Psoas muscle (tissue), 8 donors: ENCODE data around the gene CANX. TPM values are rescaled to one million over a fixed set of nuclear protein-coding genes. Genes with fewer than 3 reads are reported as not detected.
"Not testable (repeated sequence)": the region's sequence is repeated elsewhere in the genome, so short reads cannot be mapped to it uniquely, and the experiment has no call there.

ENCODE experiments used
- ATAC-seq, 4 donors: fragments of 200-7000 bp; cut with Tn5 transposase; one replicate each; pipeline ENCODE4 v1.9.1; 2020; ENCODE audit warnings: moderate library complexity in 3 of 4, mild to moderate bottlenecking in 2 of 4
- DNase-seq, 2 donors: peaks; one replicate each; pipeline ENCODE4 v3.0.0-alpha.2; 2020
- H3K27ac ChIP-seq: fragments of 200-600 bp; one replicate; pipeline ENCODE4 v1.8.0; 2022
- H3K27me3 ChIP-seq, 3 donors: fragments of 200-600 bp in 1 of 3; one replicate each; pipeline versions ENCODE4 v1.6.1 to v1.8.0; 2013 to 2022; ENCODE audit warnings: low read length in 2 of 3, mild to moderate bottlenecking in 2 of 3, moderate library complexity in 1 of 3; ENCODE audit not compliant: insufficient read depth in 3 of 3
- H3K36me3 ChIP-seq, 2 donors: fragments of 200-600 bp in 1 of 2; one replicate each; pipeline versions ENCODE4 v1.6.1 to v1.8.0; 2013 to 2022; ENCODE audit warnings: low read depth in 1 of 2, mild to moderate bottlenecking in 1 of 2, moderate library complexity in 1 of 2; ENCODE audit not compliant: insufficient read depth in 1 of 2
- H3K4me1 ChIP-seq: fragments of 200-600 bp; one replicate; pipeline ENCODE4 v1.8.0; 2022
- H3K4me3 ChIP-seq: fragments of 200-600 bp; one replicate; pipeline ENCODE4 v1.8.0; 2022; ENCODE audit warnings: mild to moderate bottlenecking
- H3K9me3 ChIP-seq: fragments of 200-600 bp; one replicate; pipeline ENCODE4 v1.8.0; 2022
- CTCF ChIP-seq: fragments of 200-600 bp; IDR thresholded peaks from one replicate; pipeline ENCODE4 v1.8.0; 2022; ENCODE audit warnings: antibody characterized with exemption
- WGBS, 3 donors: extraction: QIAGEN DNeasy Blood & Tissue Kit; methylation state at CpG; one replicate each; pipeline versions ENCODE4 v1.1.6 to v1.1.7; 2013; 5-methylcytosine and 5-hydroxymethylcytosine counted together
- intact Hi-C, 2 donors: fragments of 100-400 bp; cut with DNase I; formaldehyde crosslinking; loops; one replicate each; pipeline versions ENCODE4 v1.11.0 to v1.14.2; 2022
- long read RNA-seq, 2 donors: library from polyadenylated mRNA; unstranded; transcript quantifications; one replicate each; pipeline ENCODE4 v2.0.0, GENCODE V29; 2021
- polyA plus RNA-seq, 3 donors: library from polyadenylated mRNA; stranded (reverse); fragments of 200-250 nt; gene quantifications; one replicate each; pipeline ENCODE4 v1.2.3, GENCODE V29; 2013
- total RNA-seq, 4 donors: library from RNA; stranded (reverse); fragmentation: NEBNext Ultra II Directional in 2 of 4; extraction: Animal tissue kit (Norgen Biotek cat#: 25700) in 2 of 4; gene quantifications; one replicate each; pipeline versions ENCODE4 v1.2.1 to v1.2.4, GENCODE V29; 2021 to 2023
- donor health status: healthy with polysubstance abuse.
- donor health status: DM: no; HTN: no; CAD: no; lungs with moderate emphysema.
- donor health status: Bipolar disorder and iron deficiency.
- donor health status: healthy.
- donor health status: DM: yes; HTN: yes; CAD: no.
- donor health status: DM: no; HTN: no; CAD: no.
- donor health status: DM: no; HTN: no; CAD: no.
- donor health status: DM: yes; HTN: yes; CAD: no.

The CANX gene, protein sequence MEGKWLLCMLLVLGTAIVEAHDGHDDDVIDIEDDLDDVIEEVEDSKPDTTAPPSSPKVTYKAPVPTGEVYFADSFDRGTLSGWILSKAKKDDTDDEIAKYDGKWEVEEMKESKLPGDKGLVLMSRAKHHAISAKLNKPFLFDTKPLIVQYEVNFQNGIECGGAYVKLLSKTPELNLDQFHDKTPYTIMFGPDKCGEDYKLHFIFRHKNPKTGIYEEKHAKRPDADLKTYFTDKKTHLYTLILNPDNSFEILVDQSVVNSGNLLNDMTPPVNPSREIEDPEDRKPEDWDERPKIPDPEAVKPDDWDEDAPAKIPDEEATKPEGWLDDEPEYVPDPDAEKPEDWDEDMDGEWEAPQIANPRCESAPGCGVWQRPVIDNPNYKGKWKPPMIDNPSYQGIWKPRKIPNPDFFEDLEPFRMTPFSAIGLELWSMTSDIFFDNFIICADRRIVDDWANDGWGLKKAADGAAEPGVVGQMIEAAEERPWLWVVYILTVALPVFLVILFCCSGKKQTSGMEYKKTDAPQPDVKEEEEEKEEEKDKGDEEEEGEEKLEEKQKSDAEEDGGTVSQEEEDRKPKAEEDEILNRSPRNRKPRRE
- total RNA-seq (100 to 1,000 TPM; 205 to 285 (median 241) TPM), polyA plus RNA-seq (100 to 1,000 TPM in 2 of 3 donors, 10 to 100 TPM in 1; 85.7 to 252 (median 172) TPM)
- long read RNA-seq, donor 1, full-length matches to known transcripts: 144 of 169 reads
- long read RNA-seq, donor 1, partial matches to known transcripts: 12 of 169 reads
- long read RNA-seq, donor 1, other reads (novel, unspliced or antisense): 13 of 169 reads
- long read RNA-seq, donor 2, full-length matches to known transcripts: 342 of 403 reads
- long read RNA-seq, donor 2, partial matches to known transcripts: 40 of 403 reads
- long read RNA-seq, donor 2, other reads (novel, unspliced or antisense): 21 of 403 reads

- H3K9me3 ChIP-seq: no peaks in the 10 kb centered on the region
- peaks cover 0 to 4% of the 10 kb centered on the region in 2 donors for H3K36me3 ChIP-seq
- peak within 1 kb of the TSS; percentile 100 for H3K27ac ChIP-seq
- H3K4me3 ChIP-seq: peak within 1 kb of the TSS; percentile 100
- peak; percentile 13 to 47 (median 24) for ATAC-seq
- H3K27me3 ChIP-seq: no peaks in the 10 kb centered on the region
- TF ChIP-seq CTCF: no peak
- DNase-seq: no peak
- 0% methylated on average over 40 to 58 of the region's 58 CpGs for WGBS, 3 donors
- intact Hi-C loops: loop anchor here (2.0 to 5.0 kb wide), 4 partner anchors 20 to 77 kb away; partner anchors contain the start of genes MAML1 (in 2 of the 2) and HNRNPH1 (in 1 of the 2)
- H3K4me1 ChIP-seq: peaks cover 12% of the 10 kb centered on the region
These were observed at the start of gene CANX for GRCh38 chr5:179698935-179699615. Gene CANX (plus strand): TSS chr5:179698967. CDS start chr5:179705682, 6,715 bp downstream.

DNA sequence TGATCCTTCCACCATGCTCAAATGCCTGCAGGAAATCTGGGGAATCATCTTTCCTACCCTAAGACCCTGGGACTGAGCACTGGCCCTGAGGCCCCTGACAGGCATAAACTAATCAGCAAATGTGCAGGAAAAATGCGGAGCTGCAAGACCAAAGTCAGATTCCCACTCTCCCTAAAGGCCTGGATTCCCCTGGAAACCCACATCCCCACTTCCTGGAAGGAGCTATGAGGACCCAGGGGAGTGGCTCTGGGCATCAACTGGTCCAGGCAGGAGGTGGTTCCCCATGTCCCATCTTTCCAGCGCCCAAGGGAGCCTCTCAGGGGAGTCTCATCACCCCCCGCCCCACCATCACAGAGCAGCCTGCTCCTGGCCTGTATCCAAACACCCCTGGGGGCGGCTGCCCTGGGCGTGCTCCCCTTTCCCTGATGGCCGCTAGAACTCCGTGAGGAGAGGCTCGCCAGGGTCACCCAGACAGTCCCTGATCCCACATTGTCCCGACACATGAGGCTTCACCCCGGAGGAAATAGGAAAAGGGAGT is 49.5 kb upstream of the CANX start:
- 70 to 82% (median 72%) methylated on average over 6 to 10 of the region's 10 CpGs for WGBS, 3 donors
- intact Hi-C loops, DNase-seq, H3K27ac ChIP-seq, H3K27me3 ChIP-seq, ATAC-seq, H3K9me3 ChIP-seq, H3K36me3 ChIP-seq, H3K4me3 ChIP-seq, H3K4me1 ChIP-seq: not testable (repeated sequence)

DNA sequence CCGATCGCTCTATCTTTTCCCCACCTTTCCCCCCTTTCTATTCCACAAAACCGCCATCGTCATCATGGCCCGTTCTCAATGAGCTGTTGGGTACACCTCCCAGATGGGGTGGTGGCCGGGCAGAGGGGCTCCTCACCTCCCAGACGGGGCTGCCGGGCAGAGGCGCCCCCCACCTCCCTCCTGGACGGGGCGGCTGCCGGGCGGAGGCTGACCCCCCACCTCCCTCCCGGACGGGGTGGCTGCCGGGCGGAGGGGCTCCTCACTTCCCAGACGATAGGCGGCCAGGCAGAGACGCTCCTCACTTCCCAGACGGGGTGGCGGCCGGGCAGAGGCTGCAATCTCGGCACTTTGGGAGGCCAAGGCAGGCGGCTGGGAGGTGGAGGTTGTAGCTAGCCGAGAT is 48.5 kb upstream of the CANX start:
- H3K4me3 ChIP-seq, H3K27me3 ChIP-seq, DNase-seq, H3K4me1 ChIP-seq, intact Hi-C loops, H3K27ac ChIP-seq, H3K9me3 ChIP-seq, ATAC-seq, H3K36me3 ChIP-seq: not testable (repeated sequence)
- 93 to 98% (median 95%) methylated on average over 10 to 25 of the region's 26 CpGs for WGBS, 3 donors

GRCh38 chr5:179653135-179653534 is 45.6 kb upstream of the CANX start:
- H3K9me3 ChIP-seq, H3K27me3 ChIP-seq, H3K4me3 ChIP-seq, H3K27ac ChIP-seq, H3K36me3 ChIP-seq, DNase-seq, H3K4me1 ChIP-seq, intact Hi-C loops, ATAC-seq: not testable (repeated sequence)
- 39 to 64% (median 42%) methylated on average over 2 of the region's 2 CpGs for WGBS, 3 donors

DNA sequence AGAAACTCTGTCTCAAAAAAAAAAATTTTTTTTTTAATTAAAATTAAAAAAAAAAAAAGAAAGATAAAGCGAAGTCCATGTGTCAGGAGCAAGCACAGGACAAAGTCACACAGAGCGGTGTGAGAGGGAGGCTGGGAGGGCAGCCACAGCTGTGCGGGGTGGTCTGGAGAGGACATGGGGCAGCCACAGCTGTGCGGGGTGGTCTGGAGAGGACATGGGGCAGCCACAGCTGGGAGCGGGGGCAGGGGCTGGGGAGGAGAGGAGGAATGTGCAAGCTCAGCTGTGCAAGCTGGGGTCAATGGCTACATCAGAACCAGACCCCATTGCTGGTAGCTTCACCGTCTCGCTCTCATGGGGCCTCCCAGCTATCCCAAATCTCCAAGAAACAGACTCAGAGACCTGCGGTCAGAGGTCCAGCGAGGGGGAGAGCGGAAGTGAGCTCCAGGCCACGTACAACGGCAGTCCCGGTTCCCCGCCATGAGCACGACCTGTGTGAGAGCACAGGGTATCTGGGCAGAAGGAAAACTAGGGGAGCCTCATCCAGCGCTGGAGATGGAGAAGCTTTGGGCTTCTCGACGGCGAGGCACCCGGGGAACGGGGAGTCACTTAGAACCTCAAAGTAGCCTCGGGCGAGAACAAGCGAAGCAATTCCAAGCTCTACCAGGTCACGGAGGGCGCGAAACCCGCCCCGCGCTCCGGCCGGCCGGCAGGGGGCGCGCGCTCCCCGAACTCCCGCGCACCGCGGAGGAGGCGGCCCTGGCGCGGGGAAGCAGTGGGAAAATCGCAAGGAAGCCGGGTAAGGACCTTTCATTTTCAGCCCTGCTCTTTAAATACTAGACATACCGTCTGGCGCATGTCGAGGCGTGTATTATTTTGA is 41.2 kb upstream of the CANX start:
- H3K9me3 ChIP-seq, H3K27ac ChIP-seq, H3K36me3 ChIP-seq, H3K4me1 ChIP-seq, intact Hi-C loops, H3K27me3 ChIP-seq: not testable (repeated sequence)
- 18 to 78% (median 50%) methylated on average over 1 to 11 of the region's 50 CpGs for WGBS, 3 donors
- DNase-seq: peak in 1 of 2 donors; percentile 66
- ATAC-seq: peak; percentile 93 to 98 (median 98)
- peak overlapping the region; percentile 43 for H3K4me3 ChIP-seq

GRCh38 chr5:179658179-179658856 is 40.4 kb upstream of the CANX start:
- H3K4me3 ChIP-seq: peak overlapping the region; percentile 66
- ATAC-seq: peak in 3 of 4 donors; percentile 29 to 46 (median 30)
- H3K9me3 ChIP-seq, H3K36me3 ChIP-seq, intact Hi-C loops, DNase-seq, H3K27me3 ChIP-seq, H3K4me1 ChIP-seq: not testable (repeated sequence)
- 13 to 17% (median 14%) methylated on average over 10 of the region's 29 CpGs for WGBS, 3 donors
- peak overlapping the region; percentile 63 for H3K27ac ChIP-seq

DNA sequence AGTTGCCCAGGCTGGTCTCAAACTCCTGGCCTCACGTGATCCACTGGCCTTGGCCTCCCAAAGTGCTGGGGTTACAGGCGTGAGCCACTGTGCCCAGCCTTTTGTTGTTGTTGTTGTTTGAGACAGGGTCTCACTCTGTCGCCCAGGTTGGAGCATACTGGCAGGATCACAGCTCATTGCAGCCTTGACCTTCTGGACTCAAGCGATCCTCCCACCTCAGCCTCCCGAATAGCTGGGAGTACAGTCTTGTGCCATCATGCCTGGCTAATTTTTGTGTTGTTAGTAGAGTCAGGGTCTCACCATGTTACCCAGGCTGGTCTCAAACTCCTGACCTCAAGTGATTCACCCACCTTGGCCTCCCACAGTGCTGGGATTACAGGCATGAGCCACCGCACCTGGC is 37.1 kb upstream of the CANX start:
- ATAC-seq, DNase-seq: not testable (repeated sequence)
- WGBS, 3 donors: 91 to 95% (median 95%) methylated on average over 6 of the region's 6 CpGs

More for the DNA sequence above, 37.1 kb upstream of the CANX start:
- H3K27me3 ChIP-seq, H3K27ac ChIP-seq, H3K9me3 ChIP-seq, intact Hi-C loops, H3K4me1 ChIP-seq, H3K4me3 ChIP-seq: not testable (repeated sequence)
- H3K36me3 ChIP-seq: peaks cover 0 to 21% of the 10 kb centered on the region in 2 donors
